Ovary (tissue), 9 donors: Measurements from ENCODE around the gene ASPHD1. TPM values are rescaled to one million over a fixed set of nuclear protein-coding genes. Genes with fewer than 3 reads are reported as not detected.

ENCODE experiments used
- DNase-seq, 5 donors: peaks; one replicate each; pipeline ENCODE4 v3.0.0-alpha.2; 2019 to 2020
- H3K27ac ChIP-seq, 2 donors: fragments of 200-600 bp; one replicate each; pipeline versions ENCODE4 v1.5.1 to v1.8.0; 2019 to 2022
- H3K27me3 ChIP-seq: fragments of 200-600 bp; one replicate; pipeline ENCODE4 v1.8.0; 2022
- H3K36me3 ChIP-seq: fragments of 200-600 bp; sonication (generic); one replicate; pipeline ENCODE4 v1.5.1; 2019
- H3K4me1 ChIP-seq: one replicate; pipeline ENCODE4 v1.8.1; 2013; ENCODE audit warnings: mild to moderate bottlenecking, moderate library complexity; ENCODE audit not compliant: insufficient read depth
- H3K4me3 ChIP-seq: fragments of 200-600 bp; sonication (generic); one replicate; pipeline ENCODE4 v1.5.1; 2017
- H3K9me3 ChIP-seq, 2 donors: fragments of 200-600 bp in 1 of 2; sonication (generic) in 1 of 2; one replicate each; pipeline versions ENCODE4 v1.5.1 to v1.8.1; 2013 to 2019; ENCODE audit warnings: mild to moderate bottlenecking in 1 of 2, moderate library complexity in 1 of 2
- EP300 ChIP-seq: sonication (generic); formaldehyde crosslinking; IDR thresholded peaks from one replicate; pipeline ENCODE4 v1.6.1; 2017; ENCODE audit warnings: antibody characterized with exemption
- POLR2A ChIP-seq: fragments of 450-650 bp; IDR thresholded peaks from one replicate; pipeline ENCODE4 v1.6.1; 2017; ENCODE audit warnings: antibody characterized with exemption, mild to moderate bottlenecking, moderate library complexity
- WGBS, 3 donors: extraction: QIAGEN DNeasy Blood & Tissue Kit in 1 of 3; methylation state at CpG; one replicate each; pipeline versions ENCODE4 v1.1.5 to v1.1.7; 2013 to 2017; 5-methylcytosine and 5-hydroxymethylcytosine counted together
- intact Hi-C, 4 donors: fragments of 100-400 bp; cut with DNase I; formaldehyde crosslinking; loops; one replicate each; pipeline versions ENCODE4 v1.11.0 to v1.15.1; 2022 to 2023
- polyA plus RNA-seq, 2 donors: library from polyadenylated mRNA; stranded (reverse); fragments of 200-250 nt in 1 of 2; fragments of 350-450 nt in 1 of 2; fragmentation: Illumina TruSeq in 1 of 2; extraction: RNeasy Lipid Tissue Mini Kit (QIAGEN cat#74804) in 1 of 2; gene quantifications; one replicate each; pipeline ENCODE4 v1.2.3, GENCODE V29; 2013 to 2014
- total RNA-seq, 7 donors: library from RNA; depleted of rRNA in 2 of 7; stranded (reverse); fragments of >200 nt in 2 of 7; fragmentation: NEBNext Ultra II Directional in 3 of 7; extraction: Animal tissue kit (Norgen Biotek cat#: 25700) in 3 of 7; gene quantifications; one replicate each; pipeline versions ENCODE4 v1.1.0 to v1.2.4, GENCODE V29; 2016 to 2023
- TF ChIP-seq, protein P1 (sequence below), 3 donors: fragments of 450-650 bp in 2 of 3; fragments of 200-600 bp in 1 of 3; IDR thresholded peaks; one replicate each; pipeline versions ENCODE4 v1.5.1 to v1.8.0; 2016 to 2022; ENCODE audit warnings: antibody characterized with exemption in 3 of 3, mild to moderate bottlenecking in 1 of 3
- donor health status: DM: no; HTN: no; CAD: no; lungs with moderate emphysema.
- donor health status: DM: no; HTN: no; CAD: no.
- donor health status: Bipolar disorder and iron deficiency.
- donor health status: DM: yes; HTN: yes; CAD: no.
- donor health status: DM: no; HTN: no; CAD: no.
- donor health status: DM: yes; HTN: yes; CAD: no.

The ASPHD1 gene
- total and polyA plus RNA-seq, 9 donors, result 0.38 to 7.8 (median 1.2) TPM; not detected in 1

DNA sequence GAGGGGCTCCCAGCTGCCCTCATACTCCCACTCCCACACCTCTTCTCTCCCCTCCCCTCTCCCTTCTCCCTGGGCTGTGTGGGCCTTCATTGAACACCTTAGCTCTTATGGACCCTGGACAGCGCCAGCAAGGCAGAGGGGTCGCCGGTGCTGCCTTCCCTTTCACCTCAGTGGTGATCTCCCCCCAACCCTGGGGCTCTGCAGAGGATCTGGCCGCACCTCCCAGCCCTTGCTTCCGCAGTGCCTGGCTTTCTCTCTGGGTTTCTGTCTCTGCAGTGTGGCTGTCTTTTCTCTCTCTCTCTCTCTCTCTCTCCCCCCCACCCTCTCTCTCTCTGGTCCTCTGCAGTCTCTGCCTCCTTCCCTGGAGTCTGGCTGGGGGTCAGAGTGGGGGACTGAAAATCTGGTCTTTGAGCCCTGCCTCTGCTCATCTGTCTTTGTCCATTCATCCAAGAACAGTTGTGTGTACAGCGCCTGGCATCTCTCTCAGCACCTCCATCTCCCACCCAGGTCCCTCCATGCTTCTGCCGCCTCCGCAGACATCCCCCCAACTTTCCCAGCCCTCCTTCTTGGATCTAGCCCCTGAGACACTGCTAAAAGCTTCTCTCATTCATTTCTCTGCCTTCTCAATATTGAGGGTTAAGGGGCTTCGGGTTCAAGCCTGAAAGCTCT is 2.0 kb upstream of the ASPHD1 start:
- TF ChIP-seq EP300, result no peak
- TF ChIP-seq, protein P1, sequence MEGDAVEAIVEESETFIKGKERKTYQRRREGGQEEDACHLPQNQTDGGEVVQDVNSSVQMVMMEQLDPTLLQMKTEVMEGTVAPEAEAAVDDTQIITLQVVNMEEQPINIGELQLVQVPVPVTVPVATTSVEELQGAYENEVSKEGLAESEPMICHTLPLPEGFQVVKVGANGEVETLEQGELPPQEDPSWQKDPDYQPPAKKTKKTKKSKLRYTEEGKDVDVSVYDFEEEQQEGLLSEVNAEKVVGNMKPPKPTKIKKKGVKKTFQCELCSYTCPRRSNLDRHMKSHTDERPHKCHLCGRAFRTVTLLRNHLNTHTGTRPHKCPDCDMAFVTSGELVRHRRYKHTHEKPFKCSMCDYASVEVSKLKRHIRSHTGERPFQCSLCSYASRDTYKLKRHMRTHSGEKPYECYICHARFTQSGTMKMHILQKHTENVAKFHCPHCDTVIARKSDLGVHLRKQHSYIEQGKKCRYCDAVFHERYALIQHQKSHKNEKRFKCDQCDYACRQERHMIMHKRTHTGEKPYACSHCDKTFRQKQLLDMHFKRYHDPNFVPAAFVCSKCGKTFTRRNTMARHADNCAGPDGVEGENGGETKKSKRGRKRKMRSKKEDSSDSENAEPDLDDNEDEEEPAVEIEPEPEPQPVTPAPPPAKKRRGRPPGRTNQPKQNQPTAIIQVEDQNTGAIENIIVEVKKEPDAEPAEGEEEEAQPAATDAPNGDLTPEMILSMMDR (IDR thresholded peaks at IDR 0.05), result no peak
- TF ChIP-seq POLR2A, result no peak
- no peak overlapping the region for H3K27ac ChIP-seq
- 15 to 20% (median 19%) methylated on average over 9 of the region's 9 CpGs for WGBS, 3 donors
- H3K27me3 ChIP-seq, result no peaks in the 10 kb centered on the region
- intact Hi-C loops, result no loop called here
- no peak overlapping the region for H3K4me3 ChIP-seq
- DNase-seq, result no peak
- H3K4me1 ChIP-seq, result peaks cover 3% of the 10 kb centered on the region
- no peaks in the 10 kb centered on the region for H3K36me3 ChIP-seq
- H3K9me3 ChIP-seq, result no peaks in the 10 kb centered on the region

DNA sequence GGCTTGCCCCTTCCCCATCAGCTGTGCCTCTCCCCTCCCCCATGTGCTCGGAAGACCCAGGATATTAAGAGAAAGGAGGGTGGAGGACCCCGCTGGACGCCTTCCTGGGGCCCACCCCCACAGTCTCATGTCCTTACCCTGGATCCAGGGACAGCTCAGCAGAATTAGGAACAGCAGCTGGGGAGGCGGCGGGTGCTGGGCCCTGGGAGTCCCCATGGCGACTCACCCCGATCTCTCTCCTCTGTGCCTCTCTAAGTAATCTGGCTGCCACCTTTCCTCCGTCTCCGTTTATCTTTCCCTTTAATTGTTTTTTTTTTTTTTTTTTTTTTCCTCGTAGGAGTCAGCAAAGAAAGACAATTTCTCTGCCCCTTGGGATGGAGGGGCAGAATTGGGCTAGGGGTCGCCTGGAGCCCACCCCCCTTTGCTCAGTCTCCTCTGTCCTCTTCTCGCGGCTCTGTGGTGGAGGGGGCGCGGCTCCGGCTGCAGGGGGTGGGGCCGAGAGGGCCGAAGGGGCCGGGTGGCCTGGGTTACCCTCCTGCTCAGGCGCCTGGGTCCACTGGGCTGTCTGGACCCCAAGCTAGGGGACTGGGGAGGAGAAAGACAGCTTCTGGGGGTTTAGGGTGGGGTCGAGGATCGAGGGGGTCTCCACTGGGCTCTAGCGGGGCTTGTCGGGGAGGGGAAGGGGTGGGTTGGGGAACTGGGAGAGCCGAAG is 1.3 kb upstream of the ASPHD1 start:
- intact Hi-C loops, result no loop called here
- Histone ChIP-seq H3K27ac (no peak overlapping the region), H3K4me1 (peaks cover 3% of the 10 kb centered on the region), H3K36me3 (no peaks in the 10 kb centered on the region), H3K27me3 (no peaks in the 10 kb centered on the region), H3K9me3 (no peaks in the 10 kb centered on the region), H3K4me3 (no peak overlapping the region)
- 0 to 2% (median 1%) methylated on average over 25 of the region's 25 CpGs for WGBS, 3 donors
- no peak for DNase-seq
- TF ChIP-seq POLR2A (no peak), EP300 (no peak)
- TF ChIP-seq, protein P1 (IDR thresholded peaks at IDR 0.05), result no peak

DNA sequence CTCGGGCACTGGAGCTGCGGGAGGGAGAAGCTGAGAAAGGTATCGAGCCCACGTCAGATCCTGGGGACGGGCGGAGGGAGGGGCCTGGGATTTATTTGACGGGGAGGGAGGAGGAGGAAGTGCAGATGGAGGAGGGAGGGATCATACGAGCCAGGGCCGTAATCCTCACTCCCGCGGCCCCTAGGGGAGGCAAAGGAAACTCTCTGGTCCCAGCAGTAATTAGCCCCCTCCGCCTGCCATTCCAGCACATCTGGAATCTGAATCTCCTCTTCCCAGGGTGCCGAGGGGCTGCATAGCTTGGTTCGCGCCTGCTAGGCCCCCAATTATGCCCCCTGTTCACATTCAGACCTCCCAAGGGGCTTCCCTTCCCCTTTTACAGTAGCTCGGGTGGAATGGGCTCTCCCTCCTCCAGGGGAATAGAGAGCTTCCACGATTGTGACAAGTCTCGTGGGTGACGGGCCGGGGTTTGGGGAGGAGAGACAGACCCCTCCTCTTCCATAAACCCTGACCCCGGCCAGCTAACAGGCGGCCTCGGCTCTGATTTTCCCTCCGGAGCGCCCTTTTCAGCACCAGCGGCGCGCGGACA is 679 bp upstream of the ASPHD1 start, which contains the start of gene SEZ6L2:
TSS of gene SEZ6L2 (minus strand) at position 35 of the 586 bp plus-strand sequence. CDS start 531 bp downstream, outside the sequence.
- TF ChIP-seq EP300 (no peak), POLR2A (no peak)
- TF ChIP-seq, protein P1 (IDR thresholded peaks at IDR 0.05), result no peak
- intact Hi-C loops, result no loop called here
- DNase-seq, result peak in 2 of 5 donors; percentile 46 to 88
- peak within 1 kb of the TSS; percentile 49 for H3K4me3 ChIP-seq
- H3K36me3 ChIP-seq, result no peaks in the 10 kb centered on the region
- H3K4me1 ChIP-seq, result peaks cover 3% of the 10 kb centered on the region
- H3K27ac ChIP-seq, result no peak within 1 kb of the TSS
- no peaks in the 10 kb centered on the region for H3K9me3 ChIP-seq
- 0 to 1% (median 1%) methylated on average over 29 of the region's 29 CpGs for whole genome bisulfite sequencing, 3 donors
- no peaks in the 10 kb centered on the region for H3K27me3 ChIP-seq

DNA sequence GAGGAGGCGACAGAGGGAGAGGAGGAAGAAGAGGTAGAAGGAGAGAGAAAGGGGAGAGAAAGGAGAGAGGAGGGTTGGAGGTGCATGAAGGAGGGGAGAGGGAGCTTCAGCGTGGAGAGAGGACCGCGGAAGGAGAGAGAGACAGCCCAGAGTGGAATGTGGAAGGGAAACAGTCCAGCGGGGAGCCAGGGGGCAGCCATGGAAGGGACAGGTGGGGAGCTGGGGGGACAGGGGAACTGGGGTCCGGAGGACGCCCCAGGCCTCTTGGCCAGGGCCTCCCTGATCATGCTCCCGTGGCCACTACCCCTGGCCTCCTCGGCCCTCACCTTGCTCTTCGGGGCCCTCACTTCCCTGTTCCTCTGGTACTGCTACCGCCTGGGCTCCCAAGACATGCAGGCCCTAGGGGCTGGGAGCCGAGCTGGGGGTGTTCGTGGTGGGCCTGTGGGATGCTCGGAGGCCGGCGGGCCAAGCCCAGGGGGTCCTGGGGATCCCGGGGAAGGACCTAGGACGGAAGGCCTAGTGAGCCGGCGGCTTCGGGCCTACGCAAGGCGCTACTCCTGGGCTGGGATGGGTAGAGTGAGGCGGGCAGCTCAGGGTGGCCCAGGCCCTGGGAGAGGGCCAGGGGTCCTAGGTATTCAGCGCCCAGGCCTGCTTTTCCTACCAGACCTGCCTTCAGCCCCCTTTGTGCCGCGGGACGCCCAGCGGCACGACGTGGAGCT is 759 bp downstream of the ASPHD1 start:
- Histone ChIP-seq H3K27ac (no peak overlapping the region), H3K4me3 (no peak overlapping the region), H3K36me3 (no peaks in the 10 kb centered on the region), H3K4me1 (peaks cover 3% of the 10 kb centered on the region), H3K9me3 (no peaks in the 10 kb centered on the region), H3K27me3 (no peaks in the 10 kb centered on the region)
- TF ChIP-seq, protein P1 (IDR thresholded peaks at IDR 0.05), result no peak
- TF ChIP-seq EP300 (no peak), POLR2A (no peak)
- DNase-seq, result no peak
- 39 to 48% (median 40%) methylated on average over 30 to 31 of the region's 31 CpGs for WGBS, 3 donors
- intact Hi-C loops, result no loop called here
